ENCODE measurements around the gene RFX1. TPM values are rescaled to one million over a fixed set of nuclear protein-coding genes. Genes with fewer than 3 reads are reported as not detected.
"Not testable (repeated sequence)": the region's sequence is repeated elsewhere in the genome, so short reads cannot be mapped to it uniquely, and the experiment has no call there.

RFX1 gene
- total and polyA plus RNA-seq, 2 experiments from 2014 or later = 2.2 to 2.4 TPM

DNA sequence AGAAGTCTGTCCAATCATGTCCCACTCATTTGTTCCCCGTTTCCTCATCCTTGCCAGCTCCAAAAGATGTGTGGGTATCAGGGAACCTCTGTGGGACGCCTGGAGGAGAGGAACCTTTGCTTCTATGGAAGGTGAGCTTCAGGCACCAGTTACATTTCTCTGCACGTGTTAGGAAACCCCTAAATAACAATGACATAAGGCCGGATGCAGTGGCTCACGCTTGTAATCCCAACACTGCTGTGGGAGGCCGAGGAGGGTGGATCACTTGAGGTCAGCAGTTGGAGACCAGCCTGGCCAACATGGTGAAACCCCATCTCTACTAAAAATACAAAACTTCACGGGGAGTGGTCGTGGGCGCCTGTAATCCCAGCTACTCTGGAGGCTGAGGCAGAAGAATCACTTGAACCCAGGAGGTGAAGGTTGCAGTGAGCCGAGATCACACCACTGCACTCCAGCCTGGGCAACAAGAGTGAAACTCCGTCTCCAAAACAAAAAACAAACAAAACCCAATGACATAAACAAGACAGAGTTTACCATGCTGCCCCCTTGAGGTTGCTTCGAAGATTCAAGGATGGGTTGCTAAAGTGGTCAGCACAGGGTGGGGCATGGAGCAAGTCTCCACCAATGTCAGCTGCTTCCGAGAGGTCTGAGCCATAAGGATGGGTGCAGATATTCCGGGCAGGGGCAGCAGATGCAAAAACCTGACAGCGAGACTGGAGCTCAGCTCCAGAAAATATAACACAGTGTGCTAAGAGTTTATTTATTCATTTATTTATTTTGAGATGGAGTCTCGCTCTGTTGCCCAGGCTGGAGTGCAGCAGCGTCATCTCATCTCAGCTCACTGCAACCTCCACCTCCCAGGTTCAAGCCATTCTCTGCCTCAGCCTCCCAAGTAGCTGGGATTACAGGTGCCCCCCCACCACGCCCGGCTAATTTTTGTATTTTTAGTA lies 36.8 kb upstream of the RFX1 start:
- not testable (repeated sequence) for H3K27me3 ChIP-seq; H3K27ac ChIP-seq; H3K36me3 ChIP-seq (replicated peaks; ENCODE audit: insufficient read depth, low read depth); H3K79me2 ChIP-seq; H3K4me3 ChIP-seq; H3K4me1 ChIP-seq (ENCODE audit: insufficient read depth); H3K9me3 ChIP-seq (ENCODE audit: low read depth); H4K20me1 ChIP-seq (ENCODE audit: insufficient read depth, poor library complexity, severe bottlenecking); H3K9me2 ChIP-seq (replicated peaks; ENCODE audit: insufficient read depth); H3K4me2 ChIP-seq; H2AFZ ChIP-seq
- WGBS (ENCODE audit: low lambda C conversion rate, missing lambda C conversion rate) = 78% methylated on average over 19 of the region's 19 CpGs
- DNase-seq (ENCODE audit: low spot score) = peak; percentile 72
- TF ChIP-seq, protein P1, sequence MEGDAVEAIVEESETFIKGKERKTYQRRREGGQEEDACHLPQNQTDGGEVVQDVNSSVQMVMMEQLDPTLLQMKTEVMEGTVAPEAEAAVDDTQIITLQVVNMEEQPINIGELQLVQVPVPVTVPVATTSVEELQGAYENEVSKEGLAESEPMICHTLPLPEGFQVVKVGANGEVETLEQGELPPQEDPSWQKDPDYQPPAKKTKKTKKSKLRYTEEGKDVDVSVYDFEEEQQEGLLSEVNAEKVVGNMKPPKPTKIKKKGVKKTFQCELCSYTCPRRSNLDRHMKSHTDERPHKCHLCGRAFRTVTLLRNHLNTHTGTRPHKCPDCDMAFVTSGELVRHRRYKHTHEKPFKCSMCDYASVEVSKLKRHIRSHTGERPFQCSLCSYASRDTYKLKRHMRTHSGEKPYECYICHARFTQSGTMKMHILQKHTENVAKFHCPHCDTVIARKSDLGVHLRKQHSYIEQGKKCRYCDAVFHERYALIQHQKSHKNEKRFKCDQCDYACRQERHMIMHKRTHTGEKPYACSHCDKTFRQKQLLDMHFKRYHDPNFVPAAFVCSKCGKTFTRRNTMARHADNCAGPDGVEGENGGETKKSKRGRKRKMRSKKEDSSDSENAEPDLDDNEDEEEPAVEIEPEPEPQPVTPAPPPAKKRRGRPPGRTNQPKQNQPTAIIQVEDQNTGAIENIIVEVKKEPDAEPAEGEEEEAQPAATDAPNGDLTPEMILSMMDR (IDR thresholded peaks at IDR 0.05; ENCODE audit: poor library complexity) = peak; percentile 52

DNA sequence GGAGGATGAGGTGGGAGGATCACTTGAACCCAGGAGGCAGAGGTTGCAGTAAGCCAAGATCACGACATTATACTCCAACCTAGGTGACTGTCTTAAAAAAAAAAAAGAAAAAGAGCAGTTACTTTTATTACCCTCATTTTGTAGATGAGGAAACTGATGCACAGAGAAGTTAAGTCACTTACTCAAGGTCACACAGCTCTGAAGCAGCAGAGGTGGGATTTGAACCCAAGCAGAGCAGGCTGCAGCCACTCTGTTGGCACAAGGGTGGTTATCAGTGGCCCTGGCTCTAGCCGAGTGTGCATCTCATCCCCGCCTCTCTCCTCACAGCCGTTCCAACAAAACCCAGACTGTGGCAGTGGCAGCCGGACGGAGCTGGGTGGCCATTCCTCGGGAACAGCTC lies 33.1 kb upstream of the RFX1 start:
- Histone ChIP-seq H4K20me1 (ENCODE audit: insufficient read depth, poor library complexity, severe bottlenecking) (no peaks in the 10 kb centered on the region), H3K4me3 (no peak overlapping the region), H3K27me3 (no peaks in the 10 kb centered on the region), H3K9me3 (ENCODE audit: low read depth) (no peaks in the 10 kb centered on the region), H3K4me2 (no peak overlapping the region), H3K36me3 (replicated peaks; ENCODE audit: insufficient read depth, low read depth) (no peaks in the 10 kb centered on the region), H2AFZ (no peak overlapping the region), H3K4me1 (ENCODE audit: insufficient read depth) (no peaks in the 10 kb centered on the region), H3K9me2 (replicated peaks; ENCODE audit: insufficient read depth) (no peaks in the 10 kb centered on the region), H3K27ac (no peak overlapping the region), H3K79me2 (no peaks in the 10 kb centered on the region)
- TF ChIP-seq, protein P1 (IDR thresholded peaks at IDR 0.05; ENCODE audit: poor library complexity) = no peak
- TF ChIP-seq EZH2 (IDR thresholded peaks at IDR 0.05; ENCODE audit: borderline replicate concordance) = no peak
- TF ChIP-seq EZH2phosphoT487 (IDR thresholded peaks at IDR 0.05; ENCODE audit: low read depth, severe bottlenecking, unreplicated experiment) = no peak
- 93% methylated on average over 7 of the region's 7 CpGs for WGBS (ENCODE audit: low lambda C conversion rate, missing lambda C conversion rate)
- no peak for DNase-seq (ENCODE audit: low spot score)

DNA sequence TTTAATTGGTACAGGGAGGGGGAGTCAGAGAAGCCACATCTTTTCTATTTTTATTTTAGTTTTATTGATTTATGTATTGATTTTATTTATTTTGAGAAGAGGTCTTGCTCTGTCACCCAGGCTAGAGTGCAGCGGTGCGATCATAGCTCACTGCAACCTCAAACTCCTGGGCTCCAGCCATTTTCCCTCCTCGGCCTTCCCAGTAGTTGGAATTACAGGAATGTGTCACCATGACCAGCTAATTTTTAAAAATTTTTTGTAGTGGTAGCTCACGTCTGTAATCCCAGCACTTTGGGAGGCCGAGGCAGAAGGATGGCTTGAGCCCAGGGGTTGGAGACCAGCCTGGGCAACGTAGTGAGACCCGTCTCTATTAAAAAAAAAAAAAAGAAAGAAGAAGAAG lies 29.6 kb upstream of the RFX1 start:
- no peak for DNase-seq (ENCODE audit: low spot score)
- Histone ChIP-seq H3K36me3 (replicated peaks; ENCODE audit: insufficient read depth, low read depth) (no peaks in the 10 kb centered on the region), H3K4me3 (no peak overlapping the region), H4K20me1 (ENCODE audit: insufficient read depth, poor library complexity, severe bottlenecking) (no peaks in the 10 kb centered on the region), H3K4me1 (ENCODE audit: insufficient read depth) (no peaks in the 10 kb centered on the region), H3K4me2 (no peak overlapping the region), H3K9me3 (ENCODE audit: low read depth) (no peaks in the 10 kb centered on the region), H2AFZ (no peak overlapping the region), H3K9me2 (replicated peaks; ENCODE audit: insufficient read depth) (no peaks in the 10 kb centered on the region), H3K27me3 (peaks cover 3% of the 10 kb centered on the region), H3K79me2 (no peaks in the 10 kb centered on the region), H3K27ac (no peak overlapping the region)
- TF ChIP-seq EZH2 (IDR thresholded peaks at IDR 0.05; ENCODE audit: borderline replicate concordance) (no peak), EZH2phosphoT487 (IDR thresholded peaks at IDR 0.05; ENCODE audit: low read depth, severe bottlenecking, unreplicated experiment) (no peak)
- TF ChIP-seq, protein P1 (IDR thresholded peaks at IDR 0.05; ENCODE audit: poor library complexity) = no peak
- WGBS (ENCODE audit: low lambda C conversion rate, missing lambda C conversion rate) = 83% methylated on average over 7 of the region's 7 CpGs

- H3K4me1 ChIP-seq (ENCODE audit: insufficient read depth); H3K4me2 ChIP-seq; H3K27ac ChIP-seq; H4K20me1 ChIP-seq (ENCODE audit: insufficient read depth, poor library complexity, severe bottlenecking); H3K36me3 ChIP-seq (replicated peaks; ENCODE audit: insufficient read depth, low read depth); H3K9me2 ChIP-seq (replicated peaks; ENCODE audit: insufficient read depth); H3K9me3 ChIP-seq (ENCODE audit: low read depth); DNase-seq (ENCODE audit: low spot score); H2AFZ ChIP-seq; H3K79me2 ChIP-seq; H3K27me3 ChIP-seq; H3K4me3 ChIP-seq: not testable (repeated sequence)
- 92% methylated on average over 12 of the region's 12 CpGs for WGBS (ENCODE audit: low lambda C conversion rate, missing lambda C conversion rate)
Measured at GRCh38 chr19:14035159-14035558, 29.0 kb upstream of the RFX1 start.

Data from hepatocyte (in vitro differentiated cells).